DMS153 treated with DMSO at 0.1 percent for 48 hours (cell line): ENCODE data around the gene SLC7A6.

Experiments
- DNase-seq: peaks from one replicate; lab custom pipeline; 2025; ENCODE audit not compliant: unreplicated experiment; lab: John Stamatoyannopoulos, UW

The SLC7A6 gene

DNA sequence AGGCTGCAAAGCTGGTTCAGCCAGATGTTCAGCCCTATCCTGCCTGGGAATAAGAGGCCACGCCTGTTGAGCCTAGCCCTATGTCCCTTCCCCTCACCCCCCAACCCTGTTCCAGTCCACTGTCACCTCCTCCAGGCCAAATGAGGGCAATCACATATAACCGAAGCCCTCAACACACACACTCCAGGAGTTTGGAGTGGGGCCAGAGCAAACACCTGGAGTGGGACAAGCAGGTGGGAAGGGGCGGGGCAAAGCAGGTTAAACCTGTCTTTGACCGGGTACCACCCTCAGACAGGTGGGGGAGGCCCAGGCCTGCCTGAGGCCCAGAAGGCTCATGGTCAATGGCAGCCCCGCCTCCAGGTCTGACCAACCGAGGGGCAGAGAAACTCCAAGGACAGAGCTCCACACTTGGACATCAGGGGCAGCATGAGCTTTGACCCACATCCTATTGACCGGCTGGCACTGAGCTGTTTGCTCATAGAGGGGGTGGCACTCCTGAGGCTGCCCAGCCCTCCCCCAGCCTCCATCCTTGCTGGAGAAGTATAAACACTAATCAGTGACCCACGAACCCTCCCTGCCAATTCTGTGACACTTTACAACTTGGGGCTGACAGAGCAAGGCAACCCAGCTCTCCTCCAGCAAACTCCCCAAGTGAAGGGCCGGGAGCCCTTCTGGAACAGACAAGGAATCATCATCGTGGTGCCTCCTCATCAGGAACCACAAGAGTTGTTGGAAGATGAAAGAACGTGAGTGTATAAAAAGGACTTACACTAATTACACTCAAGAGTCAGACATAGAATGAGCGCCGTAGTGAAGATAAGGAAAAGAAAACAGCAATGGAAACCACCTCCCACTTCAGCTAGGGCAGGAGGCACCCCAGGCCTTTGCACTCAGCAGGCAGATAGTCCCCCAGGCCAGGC, 29.9 kb upstream of the SLC7A6 start:
- DNase-seq = peak; percentile 92

DNA sequence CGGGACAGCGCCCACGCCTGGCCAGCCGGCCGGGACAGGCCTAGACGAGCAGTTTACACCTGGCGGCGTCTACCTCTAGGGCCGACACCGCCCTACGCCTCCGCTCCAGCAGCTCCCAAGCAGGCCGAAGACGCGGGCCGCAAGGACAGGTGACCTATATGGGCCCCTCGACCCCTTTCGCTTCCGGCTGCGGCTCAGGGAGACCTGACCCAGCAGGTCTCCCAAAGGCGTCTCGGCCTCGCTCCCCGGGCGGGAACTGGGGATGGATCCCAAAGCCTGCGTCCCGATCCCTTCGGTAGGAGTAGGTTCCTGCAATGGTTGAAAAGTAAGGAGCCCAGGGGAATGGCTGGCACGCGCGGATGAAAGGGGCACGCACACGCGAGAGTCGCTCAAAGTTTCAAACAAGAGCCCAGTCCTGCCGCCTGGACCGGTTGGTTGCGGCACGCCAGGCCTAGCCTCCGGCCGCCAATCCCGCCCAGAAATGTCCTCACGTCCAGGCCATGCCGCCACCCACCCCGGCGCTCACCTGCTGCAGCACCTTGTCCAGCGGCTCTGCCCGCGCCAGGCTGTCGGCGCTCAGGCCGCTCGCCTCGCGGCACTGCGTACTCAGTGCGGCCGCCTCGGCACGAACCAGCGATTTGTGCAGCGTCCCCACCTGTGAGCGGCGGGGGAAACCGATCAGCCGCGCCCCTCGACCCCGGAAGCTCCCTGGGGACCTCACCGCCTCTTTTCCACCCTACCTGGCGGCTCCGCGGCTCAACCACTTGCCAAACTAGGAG, 29.0 kb upstream of the SLC7A6 start:
- peak; percentile 50 for DNase-seq

DNA sequence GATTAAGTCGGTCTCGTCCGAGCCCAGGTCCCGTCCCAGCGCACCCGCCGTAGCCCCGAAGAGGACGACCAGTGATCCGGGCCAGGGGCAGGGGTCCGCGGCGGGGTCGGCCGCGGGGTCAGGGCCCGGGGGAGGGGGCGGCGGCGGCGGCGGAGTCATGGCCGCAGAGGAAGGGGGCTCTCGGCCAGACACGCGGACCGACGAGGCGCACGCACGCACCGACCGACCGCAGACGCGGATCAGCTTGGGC, 28.5 kb upstream of the SLC7A6 start, which contains the start of gene ESRP2:
ESRP2 (minus strand) TSS at position 241 of the 250 bp plus-strand sequence; CDS start at position 159, 82 bp downstream.
- no peak for DNase-seq

DNA sequence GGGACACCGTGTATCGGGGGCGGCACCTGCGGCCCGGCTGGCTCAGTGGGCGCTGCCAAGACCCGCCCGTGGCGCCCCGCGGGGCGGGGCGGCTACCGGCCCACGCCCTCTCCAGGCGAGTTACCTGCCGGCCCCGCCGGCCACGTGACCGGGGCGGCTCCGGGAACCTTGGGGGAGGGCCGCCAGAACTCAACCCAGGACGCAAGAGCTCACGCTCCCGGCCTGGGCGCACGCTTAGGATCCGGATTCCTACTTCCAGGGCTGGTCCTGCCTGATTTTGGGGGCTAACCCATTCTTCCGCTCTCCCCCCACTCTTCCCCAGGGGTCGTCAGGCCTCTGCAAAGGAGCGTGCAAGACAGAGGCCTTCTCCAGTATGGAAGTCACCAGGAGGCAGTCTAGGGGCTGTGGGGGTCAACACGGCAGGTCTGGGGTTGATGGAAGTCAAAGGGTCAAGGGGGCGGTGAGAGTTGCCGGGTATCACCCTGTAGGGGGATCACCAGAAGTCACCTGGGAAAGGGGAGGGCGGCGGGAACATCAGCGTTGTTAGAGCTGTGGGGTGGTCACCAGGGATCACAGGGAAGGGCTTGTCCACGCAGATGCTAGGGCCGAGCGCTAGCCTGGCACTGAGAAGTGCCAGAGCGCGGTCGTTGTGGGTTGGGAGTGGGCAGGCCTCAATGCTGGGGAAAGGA, 28.0 kb upstream of the SLC7A6 start:
- DNase-seq = peak; percentile 66

DNA sequence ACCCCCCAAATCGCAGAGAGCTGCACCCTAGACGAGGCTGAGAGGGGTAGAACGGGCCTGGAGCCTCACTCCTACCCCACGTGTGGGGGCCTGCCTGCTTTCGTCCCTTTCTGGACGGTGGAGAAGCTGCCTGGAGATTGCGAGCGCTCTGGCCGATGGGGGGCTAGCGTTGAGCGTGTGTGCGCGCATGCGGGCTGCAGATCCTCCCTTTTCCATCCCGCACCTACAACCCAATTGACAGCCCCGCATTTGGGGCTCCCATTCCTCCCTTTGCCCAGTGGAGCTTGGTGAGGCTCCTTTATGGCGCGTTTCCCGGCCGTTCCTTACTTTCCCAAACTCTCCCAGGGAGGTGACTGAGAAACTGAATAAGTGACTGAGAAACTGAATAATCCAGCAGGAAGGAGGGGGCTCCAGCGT, 27.5 kb upstream of the SLC7A6 start:
- no peak for DNase-seq

DNA sequence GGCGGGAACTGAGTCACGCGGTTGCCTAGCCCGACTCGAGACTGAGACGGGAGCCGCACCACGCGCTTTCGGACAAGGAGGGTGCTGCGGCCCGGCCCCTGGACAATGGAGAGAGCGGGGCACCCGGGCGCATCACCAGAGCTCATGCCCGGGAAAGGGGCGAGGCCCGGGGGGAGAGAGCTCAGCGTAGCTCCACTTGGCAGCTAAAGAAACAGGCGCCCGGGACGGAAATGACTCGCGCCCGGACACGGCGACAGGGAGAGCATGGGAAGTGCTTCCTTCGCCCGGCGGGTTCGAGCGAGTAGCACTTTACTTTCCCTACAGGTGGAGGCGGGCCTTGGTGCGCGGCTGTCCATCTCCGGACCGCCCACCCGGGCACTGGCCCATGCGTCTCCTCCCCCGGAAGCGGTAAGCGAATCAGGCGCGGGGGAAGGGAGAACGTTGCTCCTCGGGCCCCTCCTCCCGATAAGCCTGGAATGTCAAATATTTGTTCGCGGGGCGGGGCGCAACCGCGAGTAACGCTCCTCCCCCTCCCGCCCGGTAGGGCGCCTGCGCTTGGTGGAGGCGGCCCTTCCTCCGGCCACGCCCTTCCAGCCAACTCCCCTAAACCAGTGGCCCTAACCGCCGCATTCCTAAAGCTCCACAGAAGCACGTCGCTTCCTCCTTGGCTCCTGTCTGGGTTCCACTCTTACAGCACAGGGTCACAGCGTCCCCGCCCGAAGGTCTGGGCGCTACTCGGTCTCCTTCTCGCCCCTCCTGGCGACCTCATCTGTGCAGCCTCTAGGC, 26.9 kb upstream of the SLC7A6 start:
- peak; percentile 98 for DNase-seq

DNA sequence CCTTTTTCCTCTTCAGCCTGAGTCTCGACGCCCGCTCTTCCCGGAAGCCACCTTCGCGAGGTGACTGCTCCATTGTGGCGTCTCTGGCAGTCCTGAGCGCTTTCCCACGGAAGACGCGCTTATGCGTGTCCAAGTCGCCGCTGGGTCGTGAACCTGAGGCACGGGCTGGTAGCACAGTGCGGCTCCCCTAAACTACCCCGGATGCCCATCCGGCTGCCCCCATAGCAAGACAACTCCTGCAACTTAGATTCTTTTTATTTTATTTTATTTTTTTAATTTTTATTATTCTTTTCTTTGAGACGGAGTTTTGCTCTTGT, 26.3 kb upstream of the SLC7A6 start:
- DNase-seq = no peak

DNA sequence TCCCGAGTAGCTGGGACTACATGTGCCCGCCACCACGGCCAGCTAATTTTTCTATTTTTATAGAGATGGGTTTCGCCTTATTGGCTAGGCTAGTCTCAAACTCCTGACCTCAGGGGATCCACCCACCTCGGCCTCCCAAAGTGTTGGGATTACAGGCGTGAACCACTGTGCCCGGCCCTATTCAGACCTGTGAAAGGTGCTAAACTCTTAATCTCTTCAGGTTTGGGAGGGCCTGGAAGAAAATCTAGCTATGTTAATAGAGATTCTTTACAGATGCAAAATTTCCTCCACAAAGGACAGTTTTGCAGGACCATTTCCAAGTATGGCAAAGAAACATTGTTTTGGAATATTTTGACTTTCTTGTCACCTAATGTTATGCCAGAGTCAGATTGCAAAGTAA, 22.2 kb upstream of the SLC7A6 start:
- DNase-seq = no peak

DNA sequence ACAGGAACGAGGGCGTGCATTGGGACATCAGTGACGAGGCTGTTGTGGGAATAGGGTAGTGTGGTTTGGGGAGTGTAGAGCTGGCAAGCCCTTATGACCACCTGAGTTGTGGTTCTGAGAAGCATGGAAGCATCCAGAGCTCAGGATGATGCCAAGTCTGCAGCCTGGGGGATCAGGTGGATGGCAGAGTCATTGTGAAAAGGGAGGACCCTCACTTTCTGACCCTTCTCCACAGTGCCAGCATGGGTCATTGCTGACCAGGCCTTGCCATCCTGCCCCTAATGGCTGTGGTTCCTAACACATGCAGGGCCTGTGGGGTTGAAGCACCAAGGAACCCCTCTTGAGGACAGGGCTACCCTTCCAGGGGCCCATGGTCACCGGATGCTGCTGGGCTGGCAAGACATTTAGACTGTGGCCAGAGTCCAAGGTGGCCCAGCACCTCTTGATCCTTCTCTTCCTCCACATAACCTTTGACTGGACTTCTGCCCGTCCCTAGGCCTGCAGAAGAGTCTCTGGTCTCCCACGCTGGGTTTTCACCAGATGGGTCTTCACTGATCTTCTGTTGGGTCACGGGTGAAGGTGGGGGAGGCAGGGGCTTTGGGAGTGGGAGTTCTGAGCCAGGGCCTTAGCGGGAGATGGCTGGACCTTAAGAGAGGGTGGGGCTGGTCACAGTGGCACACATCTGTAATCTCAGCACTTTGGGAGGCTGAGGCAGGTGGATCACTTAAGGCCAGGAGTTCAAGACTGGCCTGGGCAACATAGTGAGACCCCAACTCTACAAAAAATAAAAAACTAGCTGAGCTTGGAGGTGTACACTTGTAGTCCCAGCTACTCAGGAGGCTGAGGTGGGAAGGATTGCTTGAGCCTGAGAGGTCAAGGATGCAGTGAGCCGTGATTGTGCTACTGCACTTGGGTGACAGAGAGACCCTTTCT, 21.1 kb upstream of the SLC7A6 start:
- DNase-seq = no peak

DNA sequence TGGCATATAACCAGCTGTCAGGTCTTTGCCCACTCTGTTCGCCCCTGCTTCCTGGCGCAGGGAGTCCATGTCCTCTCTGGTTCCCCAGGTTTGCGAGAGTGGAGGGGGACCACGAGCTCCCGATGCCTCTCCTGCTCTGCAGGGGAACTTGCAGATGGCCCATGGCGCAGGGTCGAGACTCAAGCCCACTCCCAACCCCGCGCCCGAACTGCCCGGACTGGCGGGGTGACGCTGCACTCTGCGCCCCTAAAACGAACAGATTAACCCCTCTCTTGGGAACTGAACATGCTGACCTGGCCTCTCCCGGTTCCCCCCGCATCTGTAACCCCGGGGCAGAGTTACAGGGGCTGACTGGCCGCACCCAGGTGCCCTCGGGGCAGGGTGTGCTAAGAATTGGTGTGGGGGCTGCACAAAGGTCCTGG, 19.8 kb upstream of the SLC7A6 start:
- DNase-seq = no peak

DNA sequence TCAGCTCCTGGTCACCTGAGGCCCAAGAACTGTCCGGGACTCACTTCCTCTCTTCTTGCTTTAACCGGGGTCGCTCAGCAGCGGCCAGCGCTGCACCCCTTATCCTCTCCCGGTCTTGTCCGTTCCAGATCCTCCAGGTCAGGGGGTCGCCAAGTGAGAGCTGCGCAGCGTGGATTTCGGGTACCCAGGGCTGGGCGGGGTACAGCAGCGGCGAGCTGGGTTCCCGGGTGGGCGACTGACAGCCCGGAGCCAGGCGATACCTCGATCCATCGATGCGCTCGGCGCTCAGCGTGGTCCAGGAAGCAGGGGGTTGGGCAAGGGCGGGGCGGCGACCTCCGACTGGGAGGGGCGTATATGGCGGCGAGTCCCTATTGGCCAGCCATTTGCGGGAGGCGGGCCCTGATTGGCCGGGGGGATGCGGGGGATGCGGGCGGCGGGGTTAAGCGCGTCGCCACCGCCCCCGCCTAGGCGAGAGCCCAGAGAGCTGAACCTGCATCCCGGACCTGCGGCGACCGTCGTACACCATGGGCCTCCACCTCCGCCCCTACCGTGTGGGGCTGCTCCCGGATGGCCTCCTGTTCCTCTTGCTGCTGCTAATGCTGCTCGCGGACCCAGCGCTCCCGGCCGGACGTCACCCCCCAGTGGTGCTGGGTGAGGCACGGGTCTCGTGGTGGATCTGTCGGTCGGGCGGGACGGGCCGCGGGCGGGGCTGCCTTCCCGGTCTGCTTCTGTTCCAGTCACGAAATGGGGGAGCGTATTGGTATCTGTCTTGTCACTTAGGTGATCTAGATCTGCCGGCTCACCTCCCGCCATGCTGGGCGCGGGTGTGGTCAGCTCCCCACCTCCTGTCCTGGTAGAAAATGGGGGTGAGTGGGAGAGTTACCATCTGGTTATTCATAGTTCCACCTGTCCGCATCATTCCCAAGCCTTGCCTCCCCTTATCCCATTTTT, 19.1 kb upstream of the SLC7A6 start, which contains the start of gene PLA2G15:
PLA2G15 (plus strand) TSS at position 471 of the 951 bp plus-strand sequence; CDS start at position 525, 54 bp downstream.
- DNase-seq = peak; percentile 35

DNA sequence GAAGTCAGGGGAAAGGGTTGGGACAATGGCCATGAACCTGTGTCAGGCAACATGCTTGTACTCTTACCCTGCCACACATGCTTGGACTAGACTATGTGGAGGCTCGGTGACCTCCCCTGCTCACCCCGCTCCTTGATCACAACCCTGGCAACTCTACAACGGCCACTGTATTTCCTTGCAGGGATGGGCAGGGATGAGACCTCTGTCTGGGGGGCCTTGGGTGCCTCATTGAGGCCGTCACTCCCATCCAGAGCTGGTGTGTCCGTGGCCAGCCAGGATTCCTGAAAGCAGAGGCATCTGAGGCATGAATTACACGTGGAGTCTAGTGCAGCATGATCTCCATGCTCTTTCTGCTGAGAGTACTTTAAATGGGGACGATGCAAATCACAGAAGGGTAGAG, 18.2 kb upstream of the SLC7A6 start:
- no peak for DNase-seq

DNA sequence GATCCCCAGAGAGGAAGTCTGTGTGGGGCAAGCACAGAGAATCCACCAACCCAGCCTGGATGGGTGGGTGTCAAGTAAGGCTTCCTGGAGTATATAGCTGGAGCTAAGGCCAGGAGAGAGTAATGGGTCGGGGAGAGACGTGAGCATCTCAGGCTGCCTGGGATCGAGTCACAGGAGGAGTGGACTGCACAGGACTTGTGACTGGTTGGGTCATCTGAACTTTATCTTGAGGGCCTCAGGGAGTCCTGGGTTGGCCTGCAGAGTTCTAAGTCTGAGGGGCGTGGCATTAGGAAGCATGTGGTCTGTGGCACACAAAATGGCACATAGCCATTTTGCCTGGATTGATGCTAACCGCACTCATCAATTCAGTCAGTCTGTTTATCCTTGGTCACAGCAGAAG, 17.7 kb upstream of the SLC7A6 start:
- no peak for DNase-seq

DNA sequence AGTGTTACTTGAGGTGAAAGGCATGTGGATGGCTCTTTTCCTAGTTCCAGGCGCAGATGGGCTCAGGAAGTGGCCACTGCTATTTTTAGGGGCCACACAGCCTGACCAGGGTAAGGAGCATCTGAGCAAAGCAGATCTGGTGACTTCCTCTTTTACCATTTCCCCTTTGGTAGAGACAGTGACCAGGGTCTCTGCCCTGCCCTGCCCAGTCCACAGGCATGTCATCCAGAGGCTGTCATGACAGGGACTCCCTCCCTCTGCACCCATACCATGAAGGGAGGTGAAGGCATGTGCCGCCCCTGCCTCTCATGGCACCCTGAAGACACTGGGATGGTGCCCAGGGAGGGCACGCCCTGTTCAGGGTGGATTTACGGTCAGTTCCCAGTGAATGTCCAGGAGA, 16.9 kb upstream of the SLC7A6 start:
- DNase-seq = no peak

DNA sequence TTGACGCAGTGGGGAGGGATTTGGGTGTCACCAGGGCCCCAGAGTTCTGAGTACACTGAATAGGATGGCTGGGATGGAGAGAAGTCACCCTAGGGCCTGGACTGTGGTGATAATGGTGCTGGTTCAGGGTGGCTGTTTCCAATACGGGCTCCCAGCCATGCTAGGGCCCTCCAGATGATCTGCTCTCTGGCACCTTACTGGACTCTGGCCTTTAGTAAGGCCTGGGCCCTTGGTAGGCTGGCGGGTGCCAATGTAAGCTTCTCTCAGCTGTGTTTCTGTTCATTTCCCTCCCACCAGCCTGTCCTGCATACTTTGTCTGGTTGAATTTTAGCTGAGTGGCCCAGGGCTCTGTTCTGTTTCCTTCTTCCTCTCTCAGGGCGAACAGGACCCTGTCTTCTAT, 16.4 kb upstream of the SLC7A6 start:
- no peak for DNase-seq

DNA sequence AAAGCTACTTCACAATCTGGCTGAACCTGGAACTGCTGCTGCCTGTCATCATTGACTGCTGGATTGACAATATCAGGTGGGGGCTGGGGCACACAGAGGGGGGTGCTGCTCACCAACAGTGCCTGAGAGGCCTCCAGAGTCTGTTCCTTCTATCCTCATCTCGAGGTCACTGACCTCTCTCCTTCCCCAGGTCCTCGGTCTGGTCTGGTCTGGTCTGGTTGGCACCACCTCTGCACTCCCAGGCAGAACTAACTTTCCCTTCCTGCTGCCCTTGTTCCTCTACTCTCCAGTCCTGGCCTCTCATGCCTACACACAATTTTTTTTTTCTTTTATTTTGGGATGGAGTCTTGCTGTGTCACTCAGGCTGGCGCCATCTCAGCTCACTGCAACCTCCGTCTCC, 15.0 kb upstream of the SLC7A6 start:
- no peak for DNase-seq

DNA sequence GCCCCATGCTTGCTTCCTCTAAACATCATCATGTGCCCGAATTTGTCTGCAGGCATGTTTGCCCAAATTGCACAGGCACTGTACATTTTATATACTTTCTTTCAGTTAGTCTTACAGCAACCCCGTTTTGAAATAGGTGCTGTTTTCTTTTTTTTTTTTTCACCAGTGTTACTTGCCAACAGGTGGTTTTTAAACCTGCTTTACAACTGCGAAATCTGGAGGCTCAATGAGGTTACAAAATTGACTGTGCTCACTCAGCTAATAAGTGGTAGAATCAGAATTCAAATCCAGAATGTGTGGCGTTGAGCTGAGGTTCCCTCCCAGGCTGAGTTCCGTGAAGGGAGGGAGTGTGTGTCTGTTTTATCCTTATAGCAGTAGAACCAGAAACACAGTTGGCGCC, 13.4 kb upstream of the SLC7A6 start:
- DNase-seq = no peak

DNA sequence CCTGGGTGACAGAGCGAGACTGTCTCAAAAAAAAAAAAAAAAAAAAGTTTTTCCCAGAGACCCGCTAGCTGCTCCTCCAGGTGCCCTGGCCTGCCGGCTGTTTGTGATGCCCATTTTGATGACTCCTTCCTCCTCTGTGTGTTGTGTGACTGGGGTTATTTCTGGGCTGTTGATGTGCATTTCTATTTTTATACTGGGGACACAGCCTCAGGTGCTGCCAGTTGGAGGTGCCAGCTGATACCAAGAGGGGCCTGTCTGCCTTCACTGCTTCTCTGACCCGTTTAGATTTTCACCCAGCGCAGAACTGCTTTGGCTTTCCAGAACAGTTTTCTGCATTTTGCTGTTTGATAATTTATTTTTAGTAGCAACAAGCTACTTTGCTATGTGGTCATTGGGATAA, 12.5 kb upstream of the SLC7A6 start:
- DNase-seq = no peak

DNA sequence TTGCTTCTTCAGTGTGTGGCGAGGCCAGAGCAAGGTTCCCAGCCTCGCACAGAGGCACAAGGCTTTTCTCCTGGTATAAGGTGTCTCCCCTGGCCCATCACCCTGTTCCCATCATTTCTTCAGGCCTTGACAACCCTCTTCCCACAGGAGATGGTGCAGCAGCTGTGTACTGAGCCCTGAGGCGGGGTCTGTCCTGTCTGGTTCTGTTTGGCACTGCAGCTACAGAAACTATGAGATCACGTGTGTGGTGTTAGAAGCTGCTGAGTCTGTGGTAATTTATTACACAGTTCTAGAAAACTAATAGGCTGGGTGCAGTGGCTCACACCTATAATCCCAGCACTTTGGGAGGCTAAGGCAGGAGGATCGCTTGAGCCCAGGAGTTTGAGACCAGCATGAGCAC, 11.9 kb upstream of the SLC7A6 start:
- DNase-seq = no peak
